Esophagus muscularis mucosa (tissue), 4 donors: ENCODE results near the gene PDLIM4. TPM values are rescaled to one million over a fixed set of nuclear protein-coding genes. Genes with fewer than 3 reads are reported as not detected.
A peak's percentile ranks its signal among the peaks of the same experiment; 100 is the strongest.

Source experiments
- DNase-seq: peaks from one replicate; pipeline ENCODE4 v3.0.0-alpha.2; 2017; ENCODE audit errors: extremely low spot score
- H3K27ac ChIP-seq, 4 donors: fragments of 200-600 bp; sonication (generic); replicated peaks in 1 of 4; 1 replicate in 3 of 4; 2 replicates in 1 of 4; pipeline ENCODE4 v1.5.1; 2016 to 2019; ENCODE audit warnings: mild to moderate bottlenecking in 1 of 4
- H3K27me3 ChIP-seq, 4 donors: fragments of 200-600 bp; sonication (generic); one replicate each; pipeline versions ENCODE4 v1.5.1 to v1.6.0; 2016 to 2019
- H3K36me3 ChIP-seq, 4 donors: fragments of 200-600 bp; sonication (generic); one replicate each; pipeline ENCODE4 v1.5.1; 2016 to 2019
- H3K4me1 ChIP-seq, 4 donors: fragments of 200-600 bp; sonication (generic); one replicate each; pipeline ENCODE4 v1.5.1; 2016 to 2019
- H3K4me3 ChIP-seq, 4 donors: fragments of 200-600 bp; sonication (generic); 1 replicate in 2 of 4; 2 replicates in 2 of 4; pipeline ENCODE4 v1.5.1; 2016 to 2019; ENCODE audit warnings: mild to moderate bottlenecking in 4 of 4, moderate library complexity in 1 of 4
- H3K9me3 ChIP-seq, 4 donors: fragments of 200-600 bp; sonication (generic); 1 replicate in 3 of 4; 2 replicates in 1 of 4; pipeline ENCODE4 v1.5.1; 2016 to 2019
- CTCF ChIP-seq, 3 experiments: fragments of 200-600 bp in 2 of 3; fragments of 450-650 bp in 1 of 3; sonication (generic) in 2 of 3; IDR thresholded peaks; one replicate each; pipeline ENCODE4 v1.5.1; 2017 to 2019; ENCODE audit warnings: antibody characterized with exemption in 3 of 3, mild to moderate bottlenecking in 2 of 3, moderate library complexity in 1 of 3
- EP300 ChIP-seq: sonication (generic); formaldehyde crosslinking; IDR thresholded peaks from one replicate; pipeline ENCODE4 v1.6.1; 2017; ENCODE audit warnings: antibody characterized with exemption
- POLR2A ChIP-seq: fragments of 450-650 bp; IDR thresholded peaks from one replicate; pipeline ENCODE4 v1.6.1; 2017; ENCODE audit warnings: antibody characterized with exemption, moderate library complexity, mild to moderate bottlenecking, low read depth
- POLR2AphosphoS5 ChIP-seq, 2 donors: sonication (generic); formaldehyde crosslinking; IDR thresholded peaks; one replicate each; pipeline ENCODE4 v1.6.1; 2017; ENCODE audit warnings: antibody characterized with exemption in 2 of 2
- WGBS: methylation state at CpG from one replicate; pipeline ENCODE4 v1.1.5; 2018; 5-methylcytosine and 5-hydroxymethylcytosine counted together
- intact Hi-C: fragments of 100-400 bp; cut with DNase I; formaldehyde crosslinking; loops from one replicate; pipeline ENCODE4 v1.15.1; 2023
- total RNA-seq, 4 donors: library from RNA; depleted of rRNA; stranded (reverse); fragments of >200 nt; gene quantifications; one replicate each; pipeline versions ENCODE4 v1.1.0 to v1.2.1, GENCODE V29; 2016

The PDLIM4 gene
- total RNA-seq, result 100 to 1,000 TPM in 3 of 4 donors, 10 to 100 TPM in 1; 59.4 to 199 (median 134) TPM

GRCh38 chr5:132257131-132258101 lies at the start of gene PDLIM4:
Gene PDLIM4, plus strand, starts transcription at chr5:132257696. Its CDS starts 39 bp downstream, at chr5:132257735.
- H3K27ac ChIP-seq, result peak within 1 kb of the TSS; percentile 99 to 100 (median 99)
- intact Hi-C loops, result no loop called here
- peaks cover 0 to 6% (median 2%) of the 10 kb centered on the region in 4 donors for H3K36me3 ChIP-seq
- no peaks in the 10 kb centered on the region for H3K27me3 ChIP-seq
- DNase-seq, result no peak
- peaks cover 53 to 79% (median 68%) of the 10 kb centered on the region in 4 donors for H3K4me1 ChIP-seq
- H3K4me3 ChIP-seq, result peak within 1 kb of the TSS; percentile 78 to 93 (median 87)
- TF ChIP-seq POLR2AphosphoS5 (IDR thresholded peaks at IDR 0.05) (peak; percentile 65 to 91), POLR2A (peak; percentile 67), CTCF (IDR thresholded peaks at IDR 0.05) (no peak), EP300 (no peak)
- 12% methylated on average over 10 of the region's 88 CpGs for WGBS
- no peaks in the 10 kb centered on the region for H3K9me3 ChIP-seq

- Histone ChIP-seq H3K9me3 (no peaks in the 10 kb centered on the region), H3K4me3 (no peak overlapping the region), H3K4me1 (peaks cover 18 to 56% (median 21%) of the 10 kb centered on the region in 4 donors), H3K27me3 (no peaks in the 10 kb centered on the region), H3K36me3 (peaks cover 22 to 91% (median 79%) of the 10 kb centered on the region in 4 donors), H3K27ac (no peak overlapping the region)
- intact Hi-C loops, result no loop called here
- TF ChIP-seq CTCF (IDR thresholded peaks at IDR 0.05), result no peak
- no peak for TF ChIP-seq POLR2AphosphoS5 (IDR thresholded peaks at IDR 0.05)
- no peak for TF ChIP-seq EP300
- no peak for TF ChIP-seq POLR2A
- no peak for DNase-seq
- 91% methylated on average over 4 of the region's 5 CpGs for WGBS
Observed at GRCh38 chr5:132207778-132208177, 49.7 kb upstream of the PDLIM4 start.

GRCh38 chr5:132209131-132209530 lies 48.4 kb upstream of the PDLIM4 start:
- WGBS, result 80% methylated on average over 9 of the region's 9 CpGs
- intact Hi-C loops, result no loop called here
- no peaks in the 10 kb centered on the region for H3K27me3 ChIP-seq
- DNase-seq, result no peak
- peaks cover 18 to 45% (median 21%) of the 10 kb centered on the region in 4 donors for H3K4me1 ChIP-seq
- H3K36me3 ChIP-seq, result peaks cover 15 to 91% (median 81%) of the 10 kb centered on the region in 4 donors
- H3K4me3 ChIP-seq, result no peak overlapping the region
- TF ChIP-seq CTCF (IDR thresholded peaks at IDR 0.05) (no peak), EP300 (no peak), POLR2A (no peak), POLR2AphosphoS5 (IDR thresholded peaks at IDR 0.05) (no peak)
- H3K27ac ChIP-seq, result no peak overlapping the region
- H3K9me3 ChIP-seq, result no peaks in the 10 kb centered on the region

GRCh38 chr5:132209901-132210545 lies 47.5 kb upstream of the PDLIM4 start:
- intact Hi-C loops, result no loop called here
- H3K4me3 ChIP-seq, result no peak overlapping the region
- H3K27me3 ChIP-seq, result no peaks in the 10 kb centered on the region
- peaks cover 15 to 82% (median 77%) of the 10 kb centered on the region in 4 donors for H3K36me3 ChIP-seq
- TF ChIP-seq POLR2AphosphoS5 (IDR thresholded peaks at IDR 0.05) (no peak), POLR2A (no peak), EP300 (no peak), CTCF (IDR thresholded peaks at IDR 0.05) (no peak)
- H3K9me3 ChIP-seq, result no peaks in the 10 kb centered on the region
- DNase-seq, result no peak
- no peak overlapping the region for H3K27ac ChIP-seq
- WGBS, result 97% methylated on average over 6 of the region's 11 CpGs
- peaks cover 24 to 47% (median 26%) of the 10 kb centered on the region in 4 donors for H3K4me1 ChIP-seq
